Measurements from ENCODE around the gene EPS15. TPM values are rescaled to one million over a fixed set of nuclear protein-coding genes. Genes with fewer than 3 reads are reported as not detected.
"Not testable (repeated sequence)": the region's sequence is repeated elsewhere in the genome, so short reads cannot be mapped to it uniquely, and the experiment has no call there.

The EPS15 gene
- total RNA-seq, 4 donors from 2014 or later, result 94.8 to 133 (median 125) TPM

GRCh38 chr1:51325391-51325790, 193.7 kb downstream of the EPS15 start:
- no peaks in the 10 kb centered on the region for H3K9me3 ChIP-seq
- no peaks in the 10 kb centered on the region for H3K36me3 ChIP-seq
- WGBS, 2 donors, result 40% methylated on average over 1 of the region's 1 CpG; no CpG with 5 or more reads in 1 of the 2 donors
- no peak for TF ChIP-seq EP300 (IDR thresholded peaks at IDR 0.05)
- no peak for TF ChIP-seq CTCF (IDR thresholded peaks at IDR 0.05)
- no peak for TF ChIP-seq POLR2A (IDR thresholded peaks at IDR 0.05)
- DNase-seq (ENCODE audit: low spot score in 2 of 2), result no peak
- H3K27ac ChIP-seq, result no peak overlapping the region
- H3K27me3 ChIP-seq, result peaks cover 0 to 19% of the 10 kb centered on the region in 2 donors
- H3K4me1 ChIP-seq, result peaks cover 0 to 6% (median 0%) of the 10 kb centered on the region in 4 donors
- H3K4me3 ChIP-seq, result no peak overlapping the region

GRCh38 chr1:51325011-51325385, 194.1 kb downstream of the EPS15 start:
- not testable (repeated sequence) for H3K27ac ChIP-seq; DNase-seq (ENCODE audit: low spot score in 2 of 2); H3K36me3 ChIP-seq; H3K4me1 ChIP-seq; H3K9me3 ChIP-seq; H3K4me3 ChIP-seq
- peaks cover 0 to 18% of the 10 kb centered on the region in 2 donors for H3K27me3 ChIP-seq
- WGBS, 2 donors, result 94 to 95% methylated on average over 8 of the region's 8 CpGs

- H3K27ac ChIP-seq, result no peak overlapping the region
- no peak for DNase-seq (ENCODE audit: low spot score in 2 of 2)
- H3K4me1 ChIP-seq, result peaks cover 0 to 1% (median 0%) of the 10 kb centered on the region in 4 donors
- H3K27me3 ChIP-seq, result peaks cover 0 to 12% of the 10 kb centered on the region in 2 donors
- no peak for TF ChIP-seq CTCF (IDR thresholded peaks at IDR 0.05)
- no peak for TF ChIP-seq POLR2A (IDR thresholded peaks at IDR 0.05)
- no peak for TF ChIP-seq EP300 (IDR thresholded peaks at IDR 0.05)
- no peaks in the 10 kb centered on the region for H3K9me3 ChIP-seq
- H3K36me3 ChIP-seq, result no peaks in the 10 kb centered on the region
- no peak overlapping the region for H3K4me3 ChIP-seq
- WGBS, 2 donors, result 86 to 88% methylated on average over 7 of the region's 7 CpGs
Observed at GRCh38 chr1:51324251-51325010, 194.6 kb downstream of the EPS15 start.

- no peak overlapping the region for H3K27ac ChIP-seq
Observed at GRCh38 chr1:51323778-51324177, 195.3 kb downstream of the EPS15 start.

GRCh38 chr1:51322417-51323101, 196.5 kb downstream of the EPS15 start:
- Histone ChIP-seq H3K9me3 (no peaks in the 10 kb centered on the region), H3K4me3 (no peak overlapping the region), H3K27ac (no peak overlapping the region), H3K4me1 (no peaks in the 10 kb centered on the region), H3K27me3 (peaks cover 0 to 8% of the 10 kb centered on the region in 2 donors), H3K36me3 (no peaks in the 10 kb centered on the region)
- TF ChIP-seq EP300 (IDR thresholded peaks at IDR 0.05), result no peak
- no peak for TF ChIP-seq CTCF (IDR thresholded peaks at IDR 0.05)
- TF ChIP-seq POLR2A (IDR thresholded peaks at IDR 0.05), result no peak
- 81 to 86% methylated on average over 4 of the region's 4 CpGs for WGBS, 2 donors
- DNase-seq (ENCODE audit: low spot score in 2 of 2), result no peak

More at GRCh38 chr1:51323778-51324177, 195.3 kb downstream of the EPS15 start:
- H3K4me1 ChIP-seq, result no peaks in the 10 kb centered on the region
- no peak for DNase-seq (ENCODE audit: low spot score in 2 of 2)
- peaks cover 0 to 8% of the 10 kb centered on the region in 2 donors for H3K27me3 ChIP-seq
- no peaks in the 10 kb centered on the region for H3K36me3 ChIP-seq
- no peaks in the 10 kb centered on the region for H3K9me3 ChIP-seq
- H3K4me3 ChIP-seq, result no peak overlapping the region
- TF ChIP-seq EP300 (IDR thresholded peaks at IDR 0.05) (no peak), CTCF (IDR thresholded peaks at IDR 0.05) (no peak), POLR2A (IDR thresholded peaks at IDR 0.05) (no peak)

All from tibial nerve (tissue), 4 donors.